Fibroblast of skin of right quadriceps (primary cell): Measurements from ENCODE around the gene KBTBD13.
"Not testable (repeated sequence)": the region's sequence is repeated elsewhere in the genome, so short reads cannot be mapped to it uniquely, and the experiment has no call there.

Experiments
- DNase-seq: peaks from one replicate; pipeline ENCODE4 v3.0.0-alpha.2; 2013

Gene KBTBD13

DNA sequence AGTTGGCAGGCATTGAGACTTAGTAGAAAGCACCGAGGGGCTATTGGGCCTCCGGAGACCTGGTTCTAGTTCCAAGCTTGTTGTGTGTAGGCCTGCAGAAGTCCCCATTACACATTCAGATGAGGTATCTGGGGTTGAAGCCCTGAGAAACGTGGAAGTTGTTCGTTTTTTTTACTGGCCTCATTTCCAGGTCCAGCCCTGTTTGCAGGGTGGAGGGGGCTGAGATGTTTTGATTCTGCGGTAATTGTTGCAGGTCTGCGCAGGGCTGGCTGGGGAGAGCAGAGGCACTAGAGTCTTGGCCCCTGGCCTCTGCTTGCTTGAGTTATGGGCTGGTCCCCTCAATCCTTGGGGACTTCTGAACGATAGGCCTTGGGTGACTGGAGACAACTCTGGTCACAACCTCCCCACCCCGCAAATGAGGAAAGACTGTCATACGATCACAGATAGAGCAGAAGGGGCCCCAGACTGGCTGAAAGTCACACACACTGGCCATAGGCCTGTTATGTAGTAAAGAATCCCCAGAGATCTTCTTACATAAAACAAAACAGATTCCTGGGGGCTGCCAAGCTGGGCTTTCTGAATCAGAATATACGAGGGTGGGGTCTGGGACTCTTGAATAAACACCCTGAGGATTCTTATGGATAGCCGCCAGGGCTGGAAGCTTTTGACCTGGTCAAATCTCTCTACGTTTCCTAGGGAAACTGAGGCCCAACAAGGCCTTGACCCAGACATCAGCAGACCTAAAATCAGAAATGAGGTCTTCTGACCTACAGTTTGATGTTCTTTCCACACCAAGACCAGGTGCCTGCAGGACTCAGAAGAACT, 15.6 kb downstream of the KBTBD13 start:
- no peak for DNase-seq

DNA sequence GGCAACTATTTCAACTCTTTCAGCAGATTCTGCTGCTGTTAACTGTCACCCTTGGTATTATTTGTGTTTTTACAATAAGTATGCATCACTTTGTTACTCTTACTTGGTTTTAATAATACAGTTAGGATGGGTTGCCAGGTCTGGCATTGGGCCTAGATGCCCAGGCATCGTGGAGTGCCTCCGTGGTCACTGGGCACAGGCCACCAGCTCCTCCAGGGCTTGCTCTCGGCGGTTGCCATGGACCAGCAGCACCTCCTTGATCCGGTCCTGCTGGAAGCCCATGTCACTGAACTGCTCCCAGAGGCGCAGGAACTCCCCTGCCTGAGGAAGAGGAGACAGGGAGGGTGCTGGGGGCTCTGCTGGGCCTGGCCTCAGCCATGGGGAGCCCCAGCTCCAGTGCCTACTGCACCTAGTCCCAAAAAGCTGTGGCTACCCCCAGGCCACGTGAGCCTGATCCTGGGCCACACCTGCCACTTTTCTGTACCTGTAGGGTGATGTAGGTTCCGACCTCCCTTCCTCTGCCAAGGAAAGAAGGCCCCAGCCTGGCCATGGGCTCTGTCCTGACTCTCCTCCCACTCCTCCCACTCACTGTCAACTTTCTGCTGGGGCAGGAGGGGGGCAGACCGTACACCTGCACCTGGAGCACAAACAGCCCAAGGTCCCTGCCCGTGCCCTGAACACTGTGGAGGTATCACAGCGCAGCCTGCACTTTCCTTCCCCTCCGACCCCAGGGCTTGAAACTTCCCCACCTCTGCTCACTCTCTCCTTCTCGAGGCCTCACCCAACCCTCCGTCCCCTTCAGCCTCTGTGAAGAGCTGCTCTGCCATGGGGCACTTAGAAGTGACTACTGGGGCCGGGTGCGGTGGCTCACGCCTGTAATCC, 16.6 kb downstream of the KBTBD13 start:
- DNase-seq = no peak

DNA sequence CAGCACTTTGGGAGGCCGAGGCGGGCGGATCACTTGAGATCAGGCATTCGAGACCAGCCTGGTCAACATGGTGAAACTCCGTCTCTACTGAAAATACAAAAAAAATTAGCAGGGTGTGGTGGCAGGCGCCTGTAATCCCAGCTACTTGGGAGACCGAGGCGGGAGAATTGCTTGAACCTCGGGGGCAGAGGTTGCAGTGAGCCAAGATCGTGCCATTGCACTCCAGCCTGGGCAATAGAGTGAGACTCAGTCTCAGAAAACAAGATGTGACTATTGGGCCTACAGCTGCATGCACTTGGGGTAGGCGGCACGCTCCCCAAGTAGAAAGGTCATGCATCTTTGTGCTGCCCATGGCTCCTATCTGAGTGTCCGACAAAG, 17.2 kb downstream of the KBTBD13 start:
- DNase-seq = not testable (repeated sequence)

DNA sequence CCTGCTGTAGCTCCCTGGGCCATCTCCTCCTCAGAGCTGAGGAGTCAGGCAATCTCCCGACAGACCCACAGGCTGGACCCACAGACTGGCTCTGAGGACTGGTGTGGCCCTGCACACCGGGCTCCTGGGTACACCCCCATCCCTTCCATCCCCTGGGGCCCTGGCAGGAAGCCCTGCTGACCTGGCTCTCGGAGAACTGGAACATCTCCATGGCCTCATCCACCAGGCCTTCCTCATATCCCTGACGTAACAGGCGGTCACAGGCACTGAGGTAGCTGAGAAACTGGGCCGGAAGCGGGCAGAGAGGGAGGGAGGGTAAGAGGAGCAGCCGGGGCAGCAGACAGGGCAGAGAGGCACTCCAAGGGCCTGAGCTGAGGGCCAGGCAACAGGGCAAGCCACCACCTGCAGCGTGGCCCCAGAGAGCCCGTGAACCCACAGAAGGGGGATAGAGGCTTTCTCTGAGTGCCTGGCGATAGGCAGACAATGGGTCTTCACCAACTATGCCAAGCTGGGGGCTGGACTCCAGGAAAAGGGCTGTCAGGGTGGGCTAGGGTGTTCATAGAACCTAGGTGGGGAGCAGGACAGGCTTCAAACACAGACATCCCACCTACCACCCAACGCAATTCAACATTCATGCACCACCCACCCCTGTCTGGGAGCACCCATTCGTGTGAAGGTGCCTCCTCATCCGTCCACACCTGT, 17.9 kb downstream of the KBTBD13 start:
- no peak for DNase-seq

DNA sequence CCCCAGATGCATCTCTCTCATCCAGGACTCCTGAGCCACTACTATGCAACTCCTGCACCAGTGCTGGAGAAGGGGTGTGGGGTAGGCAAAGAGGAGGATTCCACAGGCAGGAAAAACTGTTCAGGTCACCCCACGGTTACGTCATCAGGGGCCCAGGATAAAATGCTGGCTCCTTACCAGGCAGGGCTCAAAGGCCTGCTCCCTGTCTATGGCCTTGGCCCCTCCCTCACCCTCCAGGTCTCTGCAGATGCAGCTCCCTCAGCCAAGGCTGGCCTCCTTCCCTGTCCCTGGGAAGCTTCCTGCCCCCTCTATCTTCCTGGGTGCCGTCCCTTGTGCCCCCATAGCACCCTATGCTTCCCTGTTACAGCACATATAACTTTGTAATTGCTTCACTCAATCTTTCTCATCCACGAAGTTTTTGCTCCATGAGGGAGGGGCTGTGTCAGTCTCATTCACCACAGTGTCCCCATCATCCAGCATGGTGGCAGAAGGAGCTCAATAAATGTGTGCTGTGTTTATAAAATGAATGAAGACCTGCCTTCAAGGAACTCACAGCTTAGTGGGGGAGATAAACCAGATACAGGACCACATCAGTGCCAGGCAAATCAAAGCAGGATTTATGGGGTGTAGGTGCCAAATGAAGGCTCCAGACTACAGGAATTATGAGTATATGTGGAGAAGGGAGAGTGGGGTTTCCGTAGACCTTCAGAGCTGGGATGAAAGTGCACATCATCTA, 18.6 kb downstream of the KBTBD13 start:
- DNase-seq = no peak

- no peak for DNase-seq
Measured at GRCh38 chr15:65095747-65096104, 19.2 kb downstream of the KBTBD13 start.

GRCh38 chr15:65096481-65097385, 20.2 kb downstream of the KBTBD13 start:
- DNase-seq = no peak

DNA sequence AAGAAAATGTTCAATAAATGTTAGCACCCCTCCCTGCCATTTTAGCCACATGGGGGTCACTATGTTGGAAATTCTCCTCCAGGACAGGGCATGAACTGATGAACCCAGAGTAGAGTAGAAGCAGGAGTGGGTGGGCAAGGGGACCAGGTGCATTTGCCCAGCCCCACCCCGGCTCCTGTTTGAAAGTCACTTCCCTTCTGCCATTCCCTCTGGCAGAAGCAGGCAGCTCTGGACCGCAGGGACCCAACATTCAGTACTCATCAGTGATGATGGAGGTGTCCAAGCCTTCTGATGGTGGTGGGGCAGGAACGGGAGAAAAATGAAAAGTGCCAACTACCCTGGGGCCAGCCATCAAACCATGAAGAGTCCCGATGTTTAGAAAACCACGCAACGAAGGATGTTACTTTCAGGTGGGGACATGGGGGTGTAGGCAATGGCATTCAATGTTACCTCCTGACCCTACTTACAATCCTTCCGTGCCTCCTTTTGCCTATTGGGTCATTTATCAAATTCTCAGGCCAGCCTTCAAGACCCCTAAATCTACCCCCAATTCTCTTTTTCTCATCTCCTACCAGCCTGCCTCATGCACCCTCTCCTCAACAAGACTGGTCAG, 21.2 kb downstream of the KBTBD13 start:
- DNase-seq = no peak

DNA sequence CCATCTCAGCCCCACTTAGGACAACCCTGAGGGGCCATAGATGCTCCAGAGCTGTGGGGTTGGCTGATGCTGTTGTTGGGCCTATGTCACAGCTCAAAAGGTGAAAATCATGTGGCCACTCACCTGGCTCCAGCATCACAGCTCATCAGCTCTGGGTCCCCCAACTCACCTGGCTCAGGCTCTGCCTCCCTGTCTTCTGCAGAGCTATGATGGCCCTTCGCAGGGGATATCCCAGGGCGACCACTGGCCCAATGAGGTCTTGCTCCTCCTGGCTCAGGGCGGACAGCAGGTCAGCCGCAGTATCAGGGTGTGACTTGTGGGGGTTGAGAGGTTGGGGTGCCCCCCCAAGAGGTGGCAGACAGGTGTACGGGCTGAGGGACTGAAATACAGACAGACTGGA, 22.8 kb downstream of the KBTBD13 start:
- no peak for DNase-seq

DNA sequence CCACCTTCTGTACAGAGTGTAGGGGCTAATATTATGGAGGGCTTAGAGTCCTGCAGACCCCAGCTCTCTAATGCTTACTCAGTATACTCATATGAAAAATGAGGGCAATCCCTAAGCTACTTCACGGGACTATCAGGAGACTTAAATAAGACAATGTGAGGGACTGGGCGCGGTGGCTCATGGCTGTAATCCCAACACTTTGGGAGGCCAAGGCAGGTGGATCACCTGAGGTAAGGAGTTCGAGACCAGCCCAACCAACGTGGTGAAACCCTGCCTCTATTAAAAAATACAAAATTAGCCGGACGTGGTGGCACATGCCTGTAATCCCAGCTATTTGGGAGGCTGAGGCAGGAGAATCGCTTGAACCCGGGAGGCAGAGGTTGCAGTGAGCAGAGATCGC, 23.3 kb downstream of the KBTBD13 start:
- DNase-seq = not testable (repeated sequence)

DNA sequence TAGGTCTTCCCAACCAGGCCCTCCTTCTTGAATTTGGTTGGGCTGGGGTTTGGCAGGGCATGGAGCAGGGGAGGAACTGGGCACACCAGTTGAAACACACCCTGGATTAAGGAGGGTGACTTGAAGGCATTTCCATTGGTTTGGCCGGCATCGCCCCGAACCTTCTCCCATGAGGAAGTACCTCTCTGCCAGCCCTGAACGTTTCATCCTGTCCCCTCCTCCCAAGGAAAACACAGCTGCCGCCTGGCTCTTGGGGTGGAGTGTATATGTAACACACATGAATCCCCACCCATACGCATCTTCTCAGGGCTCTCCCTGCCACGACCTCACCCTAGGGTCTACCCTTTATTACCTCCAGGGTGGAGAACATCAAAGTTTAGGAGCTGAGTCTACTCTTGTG, 23.9 kb downstream of the KBTBD13 start:
- no peak for DNase-seq

GRCh38 chr15:65101411-65101890, 24.9 kb downstream of the KBTBD13 start:
- DNase-seq = peak; percentile 65

- DNase-seq = no peak
Measured at GRCh38 chr15:65101891-65102708, 25.6 kb downstream of the KBTBD13 start.

- DNase-seq = no peak
Measured at GRCh38 chr15:65102912-65103311, 26.4 kb downstream of the KBTBD13 start.

DNA sequence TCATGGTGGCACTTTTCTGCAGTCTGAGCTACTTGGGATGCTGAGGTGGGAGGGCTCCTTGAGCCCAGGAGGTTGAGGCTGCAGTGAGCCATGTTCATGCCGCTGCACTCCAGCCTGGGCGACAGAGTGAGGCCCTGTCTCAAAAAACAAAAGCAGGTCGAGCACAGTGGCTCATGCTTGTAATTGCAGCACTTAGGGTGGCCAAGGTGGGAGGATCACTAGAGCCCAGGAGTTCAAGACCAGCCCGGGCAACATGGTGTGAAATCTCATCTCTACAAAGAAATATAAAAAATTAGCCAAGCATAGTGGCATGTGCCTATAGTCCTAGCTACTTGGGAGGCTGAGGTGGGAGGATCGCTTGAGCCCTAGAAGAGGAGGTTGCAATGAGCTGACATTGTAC, 28.5 kb downstream of the KBTBD13 start:
- no peak for DNase-seq

GRCh38 chr15:65106011-65106590, 29.6 kb downstream of the KBTBD13 start:
- no peak for DNase-seq

DNA sequence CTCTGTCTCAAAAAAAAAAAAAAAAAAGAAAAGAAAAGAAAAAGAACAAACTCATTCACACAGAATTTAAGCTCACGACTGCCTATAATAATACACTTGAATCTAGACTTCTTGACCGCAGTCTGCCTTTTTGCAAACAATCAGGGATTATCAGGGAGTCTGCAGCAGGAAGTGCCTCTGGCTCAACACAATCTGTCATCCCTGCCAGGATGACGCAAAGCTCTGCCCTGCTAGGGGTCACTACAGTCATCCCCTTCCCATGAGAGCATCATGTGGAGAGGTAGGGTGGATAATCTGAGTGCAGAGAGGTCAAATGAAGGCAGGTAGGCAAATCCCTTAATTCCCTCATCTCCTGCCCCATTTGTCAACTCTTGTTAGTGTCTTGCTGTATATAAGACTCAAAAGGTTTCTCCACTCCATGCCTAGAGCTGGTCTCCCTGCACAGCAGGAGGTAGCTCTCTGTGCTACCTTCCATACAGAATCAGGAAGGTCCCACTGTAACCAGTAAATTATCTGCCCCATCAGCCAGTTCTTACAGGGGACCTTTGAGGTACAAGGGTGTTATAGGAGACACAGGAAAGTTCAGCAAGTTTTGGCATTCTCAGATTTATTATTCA, 34.2 kb downstream of the KBTBD13 start:
- DNase-seq = peak; percentile 19

- no peak for DNase-seq
Measured at GRCh38 chr15:65115086-65115485, 38.5 kb downstream of the KBTBD13 start, which contains the start of gene UBAP1L. Gene UBAP1L, minus strand, starts transcription at chr15:65115200. Its CDS starts 8,985 bp downstream, at chr15:65106215.

GRCh38 chr15:65115542-65115941, 39.0 kb downstream of the KBTBD13 start:
- DNase-seq = no peak
